NCI-H510A treated with DMSO at 0.1 percent for 48 hours (cell line): Measurements from ENCODE around the gene SLC49A4.

Experiments
- DNase-seq: peaks from one replicate; lab custom pipeline; 2025; lab: John Stamatoyannopoulos, UW

The SLC49A4 gene

DNA sequence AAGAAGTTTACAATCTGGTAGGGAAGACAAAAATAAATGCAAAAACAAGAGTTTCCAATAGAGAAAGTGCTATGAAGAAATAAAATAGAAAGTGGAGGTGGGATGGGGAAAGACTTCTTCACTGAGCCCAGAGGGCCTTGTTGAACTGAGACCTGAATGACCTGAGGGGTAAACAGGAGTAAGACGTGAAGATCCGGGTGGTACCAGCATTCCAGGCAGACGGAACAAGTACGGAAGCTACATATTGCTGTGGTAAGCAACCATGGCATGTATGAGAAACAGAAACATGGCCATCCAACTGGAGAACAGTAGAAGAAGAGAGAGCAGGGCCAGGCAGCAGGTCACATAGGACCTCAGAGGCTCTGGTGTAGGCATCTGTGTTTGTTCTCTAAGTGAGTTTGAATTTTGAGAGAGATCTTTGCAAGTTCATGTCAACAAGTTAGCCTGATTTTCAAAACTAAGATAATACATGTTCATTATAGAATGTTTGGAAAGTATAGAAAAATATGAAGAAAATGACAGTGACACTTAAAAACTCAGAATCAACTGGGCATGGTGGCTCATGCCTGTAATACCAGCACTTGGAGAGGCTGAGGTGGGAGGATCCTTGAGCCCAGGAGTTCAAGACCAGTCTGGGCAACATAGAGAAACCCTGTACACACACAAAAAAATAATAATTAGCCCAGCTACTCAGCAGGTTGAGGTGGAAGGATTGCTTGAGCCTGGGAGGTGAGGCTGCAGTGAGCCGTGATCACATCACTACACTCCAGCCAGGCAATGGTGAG lies 64.3 kb downstream of the SLC49A4 start:
- no peak for DNase-seq

DNA sequence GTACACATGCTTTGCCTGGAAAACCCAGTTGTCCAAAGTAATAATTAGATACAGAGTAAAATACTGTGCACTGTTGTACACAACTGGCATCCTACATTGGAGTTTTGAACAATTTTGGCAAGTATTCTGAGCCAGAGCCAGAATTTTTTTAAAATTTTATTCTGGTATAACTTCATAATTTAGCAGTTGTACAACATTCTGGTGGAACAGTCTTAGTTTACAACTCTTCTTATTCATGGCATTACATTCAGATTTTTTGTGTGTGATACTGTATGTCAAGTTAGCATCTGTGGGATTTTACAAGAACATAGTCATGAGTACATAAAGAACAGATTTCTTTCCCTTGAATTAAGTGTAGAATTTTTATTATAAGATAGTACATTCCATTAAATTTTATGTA lies 67.5 kb downstream of the SLC49A4 start:
- no peak for DNase-seq

DNA sequence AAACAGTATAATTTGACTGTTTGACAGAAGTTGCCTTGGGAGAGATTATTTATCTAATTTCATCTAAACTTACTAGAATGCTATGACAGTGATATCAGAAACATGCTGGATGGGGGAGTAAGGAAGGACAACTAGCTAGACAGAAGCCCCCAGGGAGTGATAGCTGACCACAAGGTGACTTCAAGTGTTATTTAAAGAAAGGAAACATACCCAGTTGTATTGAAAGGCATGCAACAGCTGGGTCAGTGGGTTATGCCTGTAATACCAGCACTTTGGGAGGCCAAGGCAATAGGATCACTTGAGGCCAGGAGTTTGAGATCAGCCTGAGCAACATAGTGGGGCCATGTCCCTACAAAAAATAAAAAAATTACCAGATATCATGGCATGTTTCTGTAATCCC lies 69.6 kb downstream of the SLC49A4 start:
- no peak for DNase-seq

DNA sequence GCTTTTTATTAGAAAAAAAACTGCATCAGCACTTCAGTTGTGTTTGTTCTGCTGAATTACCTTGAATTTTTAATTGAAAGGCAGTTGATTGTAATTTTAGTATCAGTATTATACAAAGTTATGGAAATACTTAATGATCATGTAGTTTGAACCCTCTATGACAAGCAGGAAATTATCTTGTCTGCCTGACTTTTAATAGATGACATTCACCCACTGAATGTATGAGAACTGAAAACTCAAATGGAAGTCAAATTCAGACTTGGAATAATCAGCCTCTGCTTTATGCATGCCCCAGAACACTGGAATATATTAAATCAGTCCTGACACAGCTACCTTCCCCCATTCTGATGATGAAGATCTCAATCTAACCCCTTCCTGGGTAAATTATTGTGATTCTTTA lies 73.5 kb downstream of the SLC49A4 start:
- no peak for DNase-seq

DNA sequence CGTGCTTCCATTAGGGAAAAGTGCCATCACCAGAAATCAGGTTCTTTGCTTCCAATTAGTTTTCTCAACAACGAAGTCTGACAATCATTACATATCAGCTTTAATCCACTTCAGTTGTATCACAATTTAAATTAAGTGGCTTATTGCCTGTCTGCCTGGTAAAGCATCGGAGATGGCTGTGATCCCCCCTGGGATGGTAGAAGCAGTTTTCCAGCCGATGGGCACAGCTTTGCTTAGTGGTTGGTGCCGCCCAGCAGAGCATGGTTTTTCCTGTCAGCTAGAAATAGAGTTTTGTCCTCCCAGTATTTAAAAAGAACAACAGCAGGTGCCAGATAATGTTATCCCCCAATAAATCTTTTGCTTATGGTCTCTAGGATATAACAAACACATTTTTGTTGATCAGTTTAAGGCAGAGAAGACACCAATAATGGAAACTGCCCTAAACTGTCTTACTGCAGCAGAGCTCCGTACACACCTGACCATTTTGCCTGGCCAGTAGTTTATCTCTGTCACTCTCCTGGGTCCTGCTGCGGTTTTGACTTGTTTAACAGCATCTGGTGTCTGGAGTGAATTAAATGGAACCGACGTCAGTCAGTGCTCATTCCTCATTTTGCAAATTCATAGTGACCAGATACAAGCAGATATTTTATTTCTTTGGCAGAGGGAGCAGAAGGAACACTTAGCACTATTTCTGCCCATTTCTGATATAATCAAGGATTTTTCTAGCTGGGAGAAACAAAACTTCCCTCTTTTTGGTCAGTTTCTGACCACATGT lies 79.1 kb downstream of the SLC49A4 start:
- no peak for DNase-seq

DNA sequence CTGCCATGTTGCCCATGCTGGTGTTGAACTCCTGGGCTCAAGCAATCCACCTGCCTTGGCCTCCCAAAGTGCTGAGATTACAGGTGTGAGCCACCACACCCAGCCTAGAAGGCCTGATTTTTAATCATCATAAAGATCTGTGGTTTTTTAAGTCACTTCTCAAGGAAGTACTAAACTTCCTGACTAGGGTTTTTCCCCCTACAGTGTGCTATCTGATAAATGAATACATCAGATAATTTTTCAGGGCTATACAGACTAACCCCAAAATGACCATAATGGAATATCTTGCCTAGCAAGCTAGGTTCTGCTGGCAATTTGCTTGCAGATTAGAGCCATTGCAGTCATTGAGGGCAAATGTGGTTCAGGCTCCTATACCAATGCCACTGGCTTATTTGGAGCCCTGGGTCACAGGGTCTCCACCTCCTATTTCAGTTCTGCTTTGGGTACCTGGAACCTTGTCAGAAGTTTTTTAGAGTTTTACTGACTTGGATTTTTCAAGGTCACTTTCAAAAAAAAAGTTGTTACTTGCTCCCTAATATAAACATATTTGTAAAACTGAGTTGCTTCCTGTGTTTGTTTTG lies 80.8 kb downstream of the SLC49A4 start:
- DNase-seq, result no peak

DNA sequence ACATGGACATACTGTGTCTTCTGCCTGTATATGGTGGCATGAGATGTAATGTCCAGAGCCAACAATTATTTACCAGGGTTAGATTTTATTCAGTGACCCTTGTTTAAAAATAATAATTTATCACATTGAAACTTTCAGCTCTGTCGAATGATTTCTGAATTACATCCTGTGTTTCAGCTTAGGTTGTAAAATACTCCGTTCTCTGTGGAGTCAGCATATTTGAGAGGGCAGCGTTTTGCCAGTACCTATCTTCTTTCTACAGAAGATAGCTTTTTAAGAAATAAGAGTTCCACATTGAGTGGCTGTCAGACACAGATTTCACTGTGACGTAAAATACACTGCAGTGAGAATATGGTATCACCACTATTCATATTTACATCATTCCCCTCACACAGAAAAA lies 85.3 kb downstream of the SLC49A4 start:
- DNase-seq, result no peak

DNA sequence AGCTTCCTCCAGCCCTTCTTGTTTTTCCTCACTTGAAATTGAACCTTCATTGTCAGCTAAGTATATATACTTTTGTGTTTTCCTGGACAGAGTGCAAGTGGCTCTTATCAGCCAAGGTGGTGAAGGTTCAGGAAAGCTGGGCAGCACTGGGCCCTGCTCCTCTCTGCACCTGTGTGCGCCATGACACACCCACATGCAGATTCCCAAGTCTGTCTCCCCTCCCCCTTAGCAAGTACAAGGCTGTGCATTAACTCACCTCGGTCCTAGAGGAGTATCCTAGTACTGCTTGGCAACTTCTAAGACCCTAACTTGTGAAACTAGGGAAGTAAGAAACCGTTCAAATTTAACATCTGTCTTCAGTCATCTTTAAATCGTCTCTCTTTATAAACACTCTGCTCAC lies 85.8 kb downstream of the SLC49A4 start:
- DNase-seq, result no peak

DNA sequence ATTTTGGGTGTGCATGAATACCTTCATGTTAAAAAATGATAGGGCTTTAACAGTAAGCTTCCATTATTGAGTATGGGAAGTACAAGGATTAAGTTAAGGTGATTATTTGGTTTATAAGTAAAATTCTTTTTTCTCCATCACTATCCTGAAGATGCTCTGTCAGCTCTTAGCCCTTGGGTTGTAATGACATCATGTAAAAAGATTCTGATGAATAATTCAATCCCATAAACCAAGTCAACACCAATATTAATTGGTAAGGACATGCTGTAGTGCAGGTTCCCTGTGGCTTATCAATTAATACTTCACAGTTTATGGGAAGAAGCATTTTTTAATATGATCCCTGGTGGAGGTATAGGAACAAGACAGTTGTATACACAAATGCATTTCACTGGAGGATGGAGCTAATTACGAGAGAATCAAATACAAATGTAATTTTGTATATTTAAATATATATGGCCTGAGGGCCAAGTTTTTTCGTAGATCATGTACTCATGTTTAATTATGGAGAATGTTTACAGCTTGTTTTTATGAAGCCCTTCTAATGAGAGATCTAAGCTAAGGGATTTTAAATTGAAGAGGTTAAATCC lies 87.6 kb downstream of the SLC49A4 start:
- no peak for DNase-seq

DNA sequence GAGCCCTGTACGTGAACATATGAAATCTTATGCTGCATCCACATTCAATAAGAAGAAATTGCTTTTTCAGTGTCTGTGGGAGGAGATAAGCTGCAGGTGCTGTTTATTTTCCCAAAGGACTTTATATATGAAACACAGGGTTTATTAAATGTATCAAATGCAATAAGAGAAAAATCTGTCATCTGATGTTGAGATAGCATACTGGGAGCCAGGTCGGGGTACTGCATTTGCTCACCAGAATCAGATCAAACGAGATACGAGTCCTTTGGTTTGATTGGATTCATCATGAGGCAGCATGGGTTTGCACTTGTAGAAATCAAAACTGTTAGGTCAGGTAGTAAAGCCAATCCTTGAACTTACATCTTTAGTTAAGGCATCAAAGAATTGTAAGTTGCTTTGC lies 91.4 kb downstream of the SLC49A4 start:
- no peak for DNase-seq

DNA sequence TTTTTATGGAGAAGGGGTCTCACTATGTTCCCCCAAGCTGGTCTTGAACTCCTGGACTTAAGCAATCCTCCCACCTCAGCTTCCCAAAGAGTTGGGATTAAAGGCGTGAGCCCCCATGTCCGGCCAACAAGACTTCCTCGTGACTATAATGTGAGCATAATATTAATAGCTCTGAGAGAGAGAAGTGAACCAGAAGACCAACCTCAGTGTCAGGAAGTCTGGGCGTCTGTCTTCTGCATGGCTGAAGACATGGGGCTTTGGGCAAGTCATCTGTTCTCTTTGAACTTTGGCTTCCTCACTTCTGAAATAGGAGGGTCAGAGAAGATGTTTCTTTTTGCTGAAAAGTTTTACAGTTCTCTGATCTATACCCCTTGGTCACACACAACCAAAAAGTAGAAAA lies 92.1 kb downstream of the SLC49A4 start:
- DNase-seq, result no peak

DNA sequence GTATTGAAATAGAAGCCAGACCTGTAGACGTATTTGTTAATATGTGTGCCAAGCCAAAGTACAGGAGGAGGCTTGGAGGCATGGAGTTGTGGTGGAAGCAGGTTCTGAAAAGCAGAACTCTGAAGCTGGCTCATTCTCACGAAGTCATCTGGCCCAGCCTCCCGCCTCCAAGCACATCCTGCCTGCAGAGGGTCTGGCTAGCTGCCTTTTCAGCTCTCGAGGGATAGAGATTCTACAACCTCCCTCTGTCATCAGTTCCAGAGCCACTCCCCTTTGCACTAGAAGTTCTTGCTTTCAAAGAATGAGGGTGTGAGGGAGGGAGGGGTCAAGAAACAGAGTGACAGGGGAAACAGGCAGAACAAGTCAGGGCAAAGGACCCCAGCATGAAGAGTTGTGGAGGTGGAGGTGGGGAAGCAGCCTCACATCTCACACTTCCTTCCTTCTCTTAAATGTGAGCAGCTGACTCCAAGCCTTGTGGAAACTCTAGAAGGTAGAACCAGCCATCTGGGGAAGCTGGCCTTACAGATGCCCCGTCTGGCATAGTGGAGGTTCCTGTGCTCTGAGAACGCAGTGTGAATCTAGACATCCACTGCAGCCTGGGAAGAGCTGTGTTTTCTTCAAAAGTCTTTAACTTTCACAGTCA lies 95.3 kb downstream of the SLC49A4 start:
- DNase-seq, result no peak

DNA sequence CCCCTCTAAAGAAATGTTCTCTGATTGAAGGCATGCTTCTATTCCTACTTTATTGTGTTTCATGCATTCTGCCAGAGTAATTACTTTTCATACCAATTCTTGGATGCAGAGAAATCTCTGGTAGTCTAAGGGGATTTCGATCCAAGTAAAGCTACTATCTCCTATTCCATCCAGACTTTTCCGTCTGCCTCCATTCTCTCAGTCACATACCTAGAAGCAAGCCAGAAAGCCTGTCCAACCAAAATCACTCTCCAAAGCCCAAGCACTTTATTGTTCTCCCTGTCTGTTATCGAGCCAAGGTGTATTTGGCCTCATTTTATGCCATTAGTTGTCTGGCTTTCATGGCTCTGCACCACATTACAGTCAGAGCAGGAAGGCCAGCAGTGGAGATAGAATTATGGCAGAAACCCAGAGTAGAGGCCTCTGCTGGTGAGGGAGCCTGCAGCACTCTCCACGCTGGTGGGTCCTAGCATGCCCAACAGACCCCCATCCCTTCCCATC lies 95.9 kb downstream of the SLC49A4 start:
- DNase-seq, result no peak

DNA sequence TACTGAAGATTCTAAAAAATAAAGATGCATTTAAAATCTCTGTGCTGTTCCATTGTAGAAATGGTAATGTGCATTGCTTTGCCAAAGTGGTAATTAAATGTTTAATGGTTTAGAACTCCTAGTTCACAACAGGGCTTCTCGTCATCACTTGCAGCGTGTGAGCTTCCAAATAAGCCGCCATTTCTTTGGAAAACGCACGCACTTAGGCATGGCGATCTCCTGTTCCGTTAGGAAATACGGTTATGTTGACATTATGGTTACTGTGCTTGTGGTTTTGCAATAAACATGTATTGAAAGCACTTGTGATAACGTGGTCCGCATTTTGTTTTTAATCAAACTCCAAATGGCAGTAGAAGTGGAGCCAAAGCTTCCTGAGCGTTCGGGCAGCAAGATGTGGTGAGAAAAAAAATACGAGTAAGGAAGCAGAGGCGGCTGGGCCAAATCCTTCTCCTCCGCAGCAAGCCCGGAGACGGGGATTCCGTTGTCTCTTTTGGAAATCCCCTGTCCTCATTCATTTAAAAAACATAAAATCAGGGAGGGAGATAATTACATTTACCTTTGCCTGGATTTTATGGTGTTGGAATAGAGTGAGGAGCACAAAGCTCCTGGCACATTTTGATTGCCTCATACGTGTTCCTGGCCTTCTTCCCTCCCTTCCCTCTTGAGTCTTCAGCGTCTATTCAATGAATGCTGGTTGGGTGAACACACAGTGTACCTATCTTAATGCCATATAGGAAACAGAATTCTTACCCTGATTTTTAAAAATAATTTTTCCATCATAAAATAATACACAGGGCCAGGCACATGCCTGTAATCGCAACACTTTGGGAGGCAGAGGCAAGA lies 97.5 kb downstream of the SLC49A4 start:
- DNase-seq, result no peak

DNA sequence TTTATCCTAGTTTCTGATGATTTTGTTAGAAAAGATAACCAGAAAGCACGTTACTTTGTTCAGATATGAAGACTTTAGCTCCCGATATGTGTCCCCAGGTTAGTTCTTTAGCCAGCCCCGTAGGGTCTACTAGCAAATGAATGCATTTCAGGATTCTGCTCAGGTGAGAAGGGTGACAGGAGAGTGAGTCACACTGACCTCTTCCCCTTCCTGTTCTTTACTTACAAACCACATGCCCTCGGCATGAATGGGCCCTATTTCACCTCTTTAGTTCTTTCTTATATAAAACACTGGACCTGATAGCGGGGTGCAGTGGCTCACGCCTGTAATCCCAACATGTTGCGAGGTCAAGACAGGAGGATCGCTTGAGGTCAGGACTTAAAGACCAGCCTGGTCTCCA lies 98.4 kb downstream of the SLC49A4 start:
- no peak for DNase-seq

DNA sequence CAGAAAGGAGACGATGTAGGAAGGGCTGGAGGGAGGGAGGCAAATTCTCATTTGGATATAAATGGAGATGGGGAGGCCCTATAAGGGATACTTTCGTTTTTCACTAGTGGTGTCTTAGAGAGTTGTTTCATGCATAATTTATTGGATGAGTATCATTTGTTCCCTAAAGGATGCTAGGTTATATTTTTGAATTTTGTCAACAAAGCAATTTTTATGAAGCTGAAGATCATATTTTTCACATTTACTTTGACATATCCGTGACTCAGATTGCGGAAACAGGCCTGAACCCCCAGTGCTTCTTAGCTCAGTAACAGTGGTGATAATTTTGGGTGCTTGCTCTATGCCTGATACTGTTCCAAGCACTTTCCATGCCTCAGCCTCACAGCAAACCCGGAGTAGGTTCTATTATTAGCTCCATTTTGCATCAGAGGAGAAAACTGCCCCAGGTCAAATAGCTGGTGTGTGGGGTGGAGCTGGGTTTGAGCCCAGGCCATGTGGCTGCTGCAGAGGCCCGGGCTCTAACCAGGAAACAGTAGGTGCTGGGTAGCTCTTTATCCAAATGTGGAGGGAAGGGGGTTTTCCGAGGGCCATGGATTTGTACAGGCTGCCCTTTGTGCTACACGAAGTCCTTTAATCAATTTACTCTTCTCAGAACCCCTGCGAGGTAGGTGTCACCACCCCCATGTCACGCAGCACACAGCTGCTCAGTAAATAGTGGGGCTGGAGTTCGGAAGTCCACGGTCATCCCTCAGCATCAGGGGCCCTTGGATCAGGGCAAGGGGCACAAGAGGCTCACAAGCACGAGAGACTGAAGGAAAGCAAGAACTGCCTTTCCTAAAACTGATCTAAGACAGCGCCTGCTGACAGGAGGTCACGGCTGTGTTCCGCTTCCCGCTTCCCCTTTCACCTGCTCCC lies 99.1 kb downstream of the SLC49A4 start:
- no peak for DNase-seq

DNA sequence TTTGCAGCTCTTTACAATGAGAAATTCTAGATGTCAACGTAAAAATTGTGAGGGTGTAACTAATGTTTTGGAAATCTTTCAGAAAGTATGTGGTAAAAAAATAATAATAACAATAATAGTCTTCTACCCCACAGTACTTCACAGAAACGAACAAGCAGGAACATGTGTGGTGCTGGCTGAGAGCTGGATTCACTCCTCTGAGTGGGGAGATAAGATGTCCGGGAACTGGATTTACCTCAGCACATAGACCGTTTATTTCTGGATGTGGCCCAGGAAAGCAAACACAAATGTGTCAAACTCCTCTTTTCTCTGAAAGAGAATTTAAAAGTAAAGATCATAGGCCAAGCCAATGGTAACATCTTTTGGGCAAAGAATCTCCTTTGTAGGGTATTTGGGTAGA lies 103.4 kb downstream of the SLC49A4 start:
- no peak for DNase-seq

DNA sequence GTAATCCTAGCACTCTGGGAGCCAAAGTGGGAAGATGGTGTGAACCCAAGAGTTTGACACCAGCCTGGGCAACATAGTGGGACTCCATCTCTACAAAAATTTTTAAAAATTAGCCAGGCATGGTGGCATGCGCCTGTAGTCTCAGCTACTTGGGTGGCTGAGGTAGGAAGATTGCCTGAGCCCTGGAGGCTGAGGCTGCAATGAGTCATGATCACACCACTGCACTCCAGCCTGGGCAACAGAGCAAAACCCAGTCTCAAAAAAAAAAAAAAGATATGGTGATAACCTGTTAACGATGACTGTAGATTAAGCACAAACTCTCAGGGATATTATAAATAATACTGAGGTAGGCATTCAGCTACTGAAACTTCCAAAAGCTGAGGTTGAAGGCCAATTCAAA lies 107.5 kb downstream of the SLC49A4 start:
- DNase-seq, result no peak

DNA sequence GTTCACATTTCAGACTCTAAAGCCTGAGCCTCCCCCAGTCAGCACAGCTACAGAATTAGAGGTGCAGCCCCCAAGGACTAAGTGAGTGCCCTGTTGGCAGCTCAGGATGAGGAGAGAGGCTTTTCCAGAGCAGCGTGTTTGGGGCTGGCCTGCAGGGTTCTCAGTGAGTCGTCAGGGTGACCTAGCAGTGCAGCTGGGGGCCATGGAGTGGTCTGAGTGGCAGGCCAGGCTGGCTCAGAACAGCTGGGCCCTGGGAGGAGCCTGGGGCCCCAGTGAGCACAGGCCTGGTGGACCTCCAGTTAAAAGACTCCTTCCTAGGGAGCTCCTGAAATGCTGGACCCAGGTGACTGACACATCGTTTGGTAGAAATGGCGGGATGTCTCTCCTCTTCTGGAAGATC lies 108.3 kb downstream of the SLC49A4 start:
- DNase-seq, result no peak

DNA sequence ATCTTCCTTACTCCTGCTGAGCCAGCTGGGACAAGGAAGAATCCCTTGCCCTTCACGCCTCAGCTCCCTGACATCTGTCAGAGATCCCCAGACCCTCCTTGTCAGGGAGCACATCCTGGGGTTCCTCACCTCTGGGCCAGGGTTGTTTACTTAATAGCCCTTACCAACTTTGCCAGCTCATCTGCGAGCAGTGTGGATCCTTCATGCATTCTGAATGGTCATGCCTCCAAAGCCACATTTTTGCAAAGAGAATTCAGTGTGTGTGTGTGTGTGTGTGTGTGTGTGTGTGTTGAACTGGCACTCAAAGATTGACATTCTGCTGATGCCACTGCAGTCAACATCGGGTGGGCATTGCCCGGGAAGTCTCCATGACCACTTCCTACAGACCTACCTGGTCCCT lies 112.6 kb downstream of the SLC49A4 start:
- no peak for DNase-seq
